Neural progenitor cell (in vitro differentiated cells): ENCODE data around the gene ALDH1B1. TPM values are rescaled to one million over a fixed set of nuclear protein-coding genes. Genes with fewer than 3 reads are reported as not detected.
A peak's percentile ranks its signal among the peaks of the same experiment; 100 is the strongest.

Experiments used
- DNase-seq: peaks from one replicate; pipeline ENCODE4 v3.0.0-alpha.2; 2016; ENCODE audit warnings: low spot score
- H2AFZ ChIP-seq: fragments of 200-600 bp; sonication (generic); replicated peaks from 2 replicates; pipeline ENCODE4 v1.6.1; 2016; ENCODE audit warnings: antibody characterized with exemption
- H3F3A ChIP-seq: fragments of 200-600 bp; sonication (generic); 2 replicates; pipeline ENCODE4 v1.6.1; 2016; ENCODE audit warnings: antibody characterized with exemption, low read depth
- H3K27ac ChIP-seq: fragments of 200-600 bp; sonication (generic); 2 replicates; pipeline ENCODE4 v1.5.1; 2016; ENCODE audit warnings: mild to moderate bottlenecking
- H3K27me3 ChIP-seq: fragments of 200-600 bp; sonication (generic); 2 replicates; pipeline ENCODE4 v1.6.1; 2016; ENCODE audit warnings: mild to moderate bottlenecking, moderate library complexity
- H3K36me3 ChIP-seq: fragments of 200-600 bp; sonication (generic); 2 replicates; pipeline ENCODE4 v1.5.1; 2016
- H3K4me1 ChIP-seq: fragments of 200-600 bp; sonication (generic); 2 replicates; pipeline ENCODE4 v1.6.1; 2016; ENCODE audit warnings: mixed run types
- H3K4me2 ChIP-seq: fragments of 200-600 bp; sonication (generic); 2 replicates; pipeline ENCODE4 v1.6.1; 2016
- H3K4me3 ChIP-seq: fragments of 200-600 bp; sonication (generic); 2 replicates; pipeline ENCODE4 v1.5.1; 2016
- H3K79me2 ChIP-seq: fragments of 200-600 bp; sonication (generic); 2 replicates; pipeline ENCODE4 v1.6.1; 2016; ENCODE audit warnings: low read depth
- H3K9ac ChIP-seq: fragments of 200-600 bp; sonication (generic); 2 replicates; pipeline ENCODE4 v1.6.1; 2016
- H3K9me3 ChIP-seq: fragments of 200-600 bp; sonication (generic); 2 replicates; pipeline ENCODE4 v1.5.1; 2016; ENCODE audit warnings: low read depth
- H4K20me1 ChIP-seq: fragments of 200-600 bp; sonication (generic); 2 replicates; pipeline ENCODE4 v1.6.1; 2016; ENCODE audit warnings: low read depth
- H3K27ac Mint-ChIP-seq: 3 replicates; pipeline ENCODE4 v1.8.0; 2021; ENCODE audit warnings: mixed read lengths
- H3K27me3 Mint-ChIP-seq: 2 replicates; pipeline ENCODE4 v1.8.0; 2022; ENCODE audit warnings: low read depth, mild to moderate bottlenecking, inconsistent platforms, moderate library complexity, mixed read lengths; ENCODE audit not compliant: insufficient read depth
- H3K36me3 Mint-ChIP-seq: 3 replicates; pipeline ENCODE4 v1.8.0; 2021; ENCODE audit warnings: mixed read lengths
- H3K4me1 Mint-ChIP-seq: 3 replicates; pipeline ENCODE4 v1.8.0; 2021; ENCODE audit warnings: mixed read lengths
- H3K4me3 Mint-ChIP-seq: 3 replicates; pipeline ENCODE4 v1.8.0; 2021; ENCODE audit warnings: mild to moderate bottlenecking, moderate library complexity, mixed read lengths
- H3K9me3 Mint-ChIP-seq: 3 replicates; pipeline ENCODE4 v1.8.0; 2020; ENCODE audit warnings: mixed read lengths
- EZH2 ChIP-seq: fragments of 200-600 bp; sonication (generic); IDR thresholded peaks from 2 replicates; pipeline ENCODE4 v1.6.1; 2017; ENCODE audit warnings: antibody characterized with exemption, mild to moderate bottlenecking, moderate library complexity
- EZH2phosphoT487 ChIP-seq: fragments of 200-600 bp; sonication (generic); IDR thresholded peaks from 2 replicates; pipeline ENCODE4 v1.6.1; 2017; ENCODE audit warnings: antibody characterized with exemption
- total RNA-seq: library from RNA; depleted of rRNA; stranded (reverse); fragments of >200 nt; gene quantifications from 2 replicates; pipeline ENCODE4 v1.2.3, GENCODE V29; 2015; ENCODE audit warnings: low replicate concordance
- TF ChIP-seq, protein P1 (sequence below): fragments of 200-600 bp; sonication (generic); IDR thresholded peaks from 2 replicates; pipeline ENCODE4 v1.5.1; 2017; ENCODE audit warnings: antibody characterized with exemption, mild to moderate bottlenecking

ALDH1B1 gene
- total RNA-seq, 1 donor from 2014 or later = 32.9 TPM

DNA sequence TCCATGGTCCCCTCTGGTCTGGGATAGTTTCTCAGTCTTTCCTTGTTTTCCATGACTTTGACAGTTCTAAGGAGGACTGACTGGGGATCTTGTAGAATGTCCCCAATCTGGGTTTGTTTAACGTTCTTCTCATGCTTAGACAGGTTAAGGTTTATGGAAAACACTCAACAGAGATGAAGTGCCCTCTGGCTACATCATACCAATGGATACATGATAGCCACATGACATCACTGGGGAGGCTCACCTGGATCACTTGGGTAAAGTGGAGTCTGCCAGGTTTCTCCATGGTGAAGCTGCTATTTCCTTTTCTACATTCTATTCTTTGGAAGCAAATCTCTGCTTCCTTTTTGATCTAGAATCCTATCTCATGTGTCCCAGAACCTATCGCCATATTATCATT lies 23.8 kb upstream of the ALDH1B1 start:
- no peak for DNase-seq
- Histone ChIP-seq H3K4me1 (no peaks in the 10 kb centered on the region), H3K36me3 (no peaks in the 10 kb centered on the region), H3K9me3 (no peaks in the 10 kb centered on the region), H3F3A (no peaks in the 10 kb centered on the region), H3K27me3 (no peaks in the 10 kb centered on the region), H3K9ac (no peak overlapping the region), H3K4me2 (no peak overlapping the region), H3K79me2 (no peaks in the 10 kb centered on the region), H3K4me3 (no peak overlapping the region), H2AFZ (no peak overlapping the region), H4K20me1 (no peaks in the 10 kb centered on the region), H3K27ac (no peak overlapping the region)
- Mint-ChIP-seq H3K27ac (no peak overlapping the region), H3K36me3 (no peaks in the 10 kb centered on the region), H3K9me3 (no peaks in the 10 kb centered on the region), H3K4me1 (peaks cover 6% of the 10 kb centered on the region), H3K27me3 (peaks cover 12% of the 10 kb centered on the region), H3K4me3 (no peak overlapping the region)
- TF ChIP-seq EZH2 = no peak
- no peak for TF ChIP-seq EZH2phosphoT487

DNA sequence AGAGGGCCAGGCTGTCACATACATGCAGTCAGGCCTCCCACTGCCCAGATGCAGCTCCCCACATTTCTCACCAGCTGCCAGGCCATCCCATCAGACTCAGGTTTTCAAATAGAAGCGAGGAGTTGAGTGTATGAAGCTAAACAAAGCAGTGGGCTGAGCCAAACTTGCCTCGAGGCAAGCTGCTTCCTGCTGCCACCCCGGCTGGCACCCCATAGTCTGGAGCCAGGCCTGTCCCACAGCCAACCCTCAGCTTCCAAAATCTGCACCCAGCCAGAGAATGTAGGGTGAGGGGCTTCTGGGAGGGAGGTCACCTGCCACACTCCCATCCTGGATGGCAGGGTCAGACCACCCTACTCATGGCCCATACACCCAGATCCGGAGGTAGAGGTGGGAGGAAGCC lies 22.3 kb upstream of the ALDH1B1 start:
- no peak overlapping the region for H3K4me3 Mint-ChIP-seq
- no peaks in the 10 kb centered on the region for H4K20me1 ChIP-seq
- no peaks in the 10 kb centered on the region for H3K27me3 ChIP-seq
- H3K4me2 ChIP-seq = no peak overlapping the region
- no peak for TF ChIP-seq EZH2phosphoT487
- no peak for TF ChIP-seq EZH2
- TF ChIP-seq, protein P1, sequence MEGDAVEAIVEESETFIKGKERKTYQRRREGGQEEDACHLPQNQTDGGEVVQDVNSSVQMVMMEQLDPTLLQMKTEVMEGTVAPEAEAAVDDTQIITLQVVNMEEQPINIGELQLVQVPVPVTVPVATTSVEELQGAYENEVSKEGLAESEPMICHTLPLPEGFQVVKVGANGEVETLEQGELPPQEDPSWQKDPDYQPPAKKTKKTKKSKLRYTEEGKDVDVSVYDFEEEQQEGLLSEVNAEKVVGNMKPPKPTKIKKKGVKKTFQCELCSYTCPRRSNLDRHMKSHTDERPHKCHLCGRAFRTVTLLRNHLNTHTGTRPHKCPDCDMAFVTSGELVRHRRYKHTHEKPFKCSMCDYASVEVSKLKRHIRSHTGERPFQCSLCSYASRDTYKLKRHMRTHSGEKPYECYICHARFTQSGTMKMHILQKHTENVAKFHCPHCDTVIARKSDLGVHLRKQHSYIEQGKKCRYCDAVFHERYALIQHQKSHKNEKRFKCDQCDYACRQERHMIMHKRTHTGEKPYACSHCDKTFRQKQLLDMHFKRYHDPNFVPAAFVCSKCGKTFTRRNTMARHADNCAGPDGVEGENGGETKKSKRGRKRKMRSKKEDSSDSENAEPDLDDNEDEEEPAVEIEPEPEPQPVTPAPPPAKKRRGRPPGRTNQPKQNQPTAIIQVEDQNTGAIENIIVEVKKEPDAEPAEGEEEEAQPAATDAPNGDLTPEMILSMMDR = no peak
- H3K9me3 Mint-ChIP-seq = no peaks in the 10 kb centered on the region
- H3K9ac ChIP-seq = no peak overlapping the region
- no peaks in the 10 kb centered on the region for H3K36me3 ChIP-seq
- H3K79me2 ChIP-seq = no peaks in the 10 kb centered on the region
- no peak overlapping the region for H3K4me3 ChIP-seq
- H3K4me1 Mint-ChIP-seq = peaks cover 10% of the 10 kb centered on the region
- no peak overlapping the region for H2AFZ ChIP-seq
- H3K27ac Mint-ChIP-seq = no peak overlapping the region
- H3F3A ChIP-seq = no peaks in the 10 kb centered on the region
- no peaks in the 10 kb centered on the region for H3K9me3 ChIP-seq
- H3K36me3 Mint-ChIP-seq = no peaks in the 10 kb centered on the region
- no peak for DNase-seq
- H3K27me3 Mint-ChIP-seq = peaks cover 12% of the 10 kb centered on the region
- H3K4me1 ChIP-seq = no peaks in the 10 kb centered on the region
- no peak overlapping the region for H3K27ac ChIP-seq

DNA sequence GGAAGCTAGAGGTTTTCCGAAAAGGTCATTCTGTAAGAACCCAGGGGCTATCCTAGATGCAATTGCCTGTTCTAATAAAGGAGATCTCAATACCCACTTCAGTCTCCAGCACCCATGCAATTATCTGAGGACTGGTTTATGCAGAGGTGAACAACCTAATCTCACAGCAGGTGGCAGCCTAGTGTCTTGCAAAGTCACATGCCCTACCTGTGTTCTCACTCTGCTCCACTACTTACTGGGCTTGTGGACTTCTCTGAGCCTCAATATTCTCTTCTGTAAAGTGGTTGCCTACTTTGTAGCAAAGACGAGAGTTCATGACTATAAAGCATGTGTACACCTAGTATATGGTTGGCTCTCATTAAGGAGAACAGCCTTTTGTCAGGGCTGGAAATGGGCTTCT lies 21.0 kb upstream of the ALDH1B1 start:
- peak; percentile 21 for DNase-seq
- peaks cover 12% of the 10 kb centered on the region for H3K27me3 Mint-ChIP-seq

More for the DNA sequence above, 21.0 kb upstream of the ALDH1B1 start:
- H3K27ac Mint-ChIP-seq = no peak overlapping the region
- H3K4me3 ChIP-seq = no peak overlapping the region
- H3K79me2 ChIP-seq = no peaks in the 10 kb centered on the region
- no peaks in the 10 kb centered on the region for H3K4me1 ChIP-seq
- no peak overlapping the region for H3K4me2 ChIP-seq
- peaks cover 24% of the 10 kb centered on the region for H3K4me1 Mint-ChIP-seq
- no peaks in the 10 kb centered on the region for H4K20me1 ChIP-seq
- TF ChIP-seq EZH2phosphoT487 (no peak), EZH2 (no peak)
- TF ChIP-seq, protein P1 = no peak
- no peaks in the 10 kb centered on the region for H3K9me3 ChIP-seq
- no peaks in the 10 kb centered on the region for H3K36me3 Mint-ChIP-seq
- H2AFZ ChIP-seq = no peak overlapping the region
- no peaks in the 10 kb centered on the region for H3K9me3 Mint-ChIP-seq
- H3K27ac ChIP-seq = no peak overlapping the region
- H3F3A ChIP-seq = no peaks in the 10 kb centered on the region
- no peaks in the 10 kb centered on the region for H3K27me3 ChIP-seq
- H3K4me3 Mint-ChIP-seq = no peak overlapping the region
- no peak overlapping the region for H3K9ac ChIP-seq
- no peaks in the 10 kb centered on the region for H3K36me3 ChIP-seq
